ENCODE measurements around the gene SET.

- TF ChIP-seq GATA3 (IDR thresholded peaks at IDR 0.05; ENCODE audit: low read depth, low read length) (no peak), GATA2 (IDR thresholded peaks at IDR 0.05; ENCODE audit: low read depth, low read length) (no peak)
Measured at GRCh38 chr9:128689820-128690683, 1.0 kb downstream of the SET start.

Data from SH-SY5Y (cell line).